Central memory CD4-positive, alpha-beta T cell (primary cell): ENCODE measurements around the gene EFCAB14.
"Not testable (repeated sequence)": the region's sequence is repeated elsewhere in the genome, so short reads cannot be mapped to it uniquely, and the experiment has no call there.

Experiments used
- DNase-seq: peaks from one replicate; pipeline ENCODE4 v3.0.0; 2022
- total RNA-seq, 3 experiments: gene quantifications; one replicate each; lab custom pipeline; 2026; lab: John Stamatoyannopoulos, UW

Gene EFCAB14
- 103 to 186 (median 137) reads per million in 3 experiments for total RNA-seq

DNA sequence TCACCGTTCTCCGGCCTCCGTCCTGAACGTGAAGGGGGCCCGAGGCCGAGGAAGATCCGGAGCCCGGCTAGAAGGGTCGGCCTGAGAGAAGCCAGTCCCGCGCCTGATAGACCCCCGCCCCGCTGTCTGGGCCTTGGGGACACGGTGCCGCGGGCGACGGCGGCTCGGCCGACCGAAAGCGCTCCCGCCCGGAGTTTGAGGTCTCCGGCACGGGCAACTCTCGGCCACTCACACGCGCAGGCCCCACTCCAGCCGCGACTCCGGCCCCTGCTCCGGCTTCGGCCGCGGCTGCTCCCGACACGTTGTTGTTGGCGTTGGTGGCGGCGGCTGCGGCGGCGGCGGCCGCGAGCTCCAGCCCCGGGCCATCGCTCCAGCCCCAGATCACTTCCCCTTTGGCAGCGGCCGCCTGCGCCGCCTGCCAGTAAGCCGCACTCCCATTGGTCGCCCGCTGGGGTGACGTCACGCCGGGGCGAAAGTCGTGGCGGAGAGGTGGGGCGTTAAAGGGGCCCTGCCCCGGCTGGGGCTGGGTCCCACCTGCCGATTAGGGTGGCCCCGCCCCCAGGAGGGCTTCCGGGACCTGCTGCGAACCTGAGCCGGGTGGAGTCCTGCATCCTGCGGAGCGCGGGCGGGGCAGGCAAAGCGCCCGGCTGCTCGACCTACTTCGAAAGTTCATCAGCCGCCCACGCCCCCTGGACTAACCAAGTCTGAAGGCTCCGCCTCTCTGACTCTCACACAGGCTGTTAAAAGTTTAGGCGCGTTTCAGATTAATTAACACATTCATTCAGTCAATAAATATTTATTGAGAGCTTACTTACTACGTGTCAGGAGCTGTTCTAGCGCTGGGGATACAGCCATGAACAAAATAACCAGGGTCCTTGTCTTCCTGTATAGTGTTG is at the start of gene EFCAB14:
Gene EFCAB14 (minus strand): TSS at position 388 of the 896 bp plus-strand sequence. CDS start 1,027 bp downstream, outside the sequence.
- peak; percentile 99 for DNase-seq

- no peak for DNase-seq
Measured at GRCh38 chr1:46768445-46768844, 49.5 kb upstream of the EFCAB14 start.

DNA sequence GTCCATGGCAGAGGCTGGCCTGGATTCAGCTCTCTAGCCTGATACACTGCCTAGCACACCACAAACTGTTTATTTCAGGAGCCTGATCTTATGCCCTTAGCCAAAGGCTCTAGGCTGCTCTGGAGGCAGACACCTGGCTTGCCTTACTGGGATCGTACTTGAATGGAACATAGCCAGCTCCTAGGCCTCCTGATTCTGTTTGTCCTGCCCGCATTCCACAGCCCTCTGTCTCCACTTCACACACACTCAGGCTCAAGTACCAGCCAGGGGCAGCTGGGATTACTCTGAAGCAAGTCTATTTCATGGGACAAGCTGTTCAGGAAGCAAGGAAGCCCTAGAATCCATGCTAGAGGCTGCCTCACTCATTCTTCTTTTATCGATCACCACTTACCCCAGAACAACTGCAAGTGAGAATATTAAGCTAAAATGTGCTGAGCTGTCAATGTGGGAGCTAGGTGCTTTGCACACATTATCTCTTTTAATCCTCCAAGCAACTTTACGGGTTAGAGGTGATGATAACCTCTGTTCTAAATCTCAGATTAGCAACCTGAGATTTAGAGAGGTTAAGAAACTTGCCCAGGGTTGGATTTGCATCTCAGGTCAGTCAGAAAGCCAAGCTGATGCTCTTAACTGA is 48.9 kb upstream of the EFCAB14 start:
- no peak for DNase-seq

- DNase-seq = no peak
Measured at GRCh38 chr1:46764402-46764801, 45.5 kb upstream of the EFCAB14 start.

- DNase-seq = no peak
Measured at GRCh38 chr1:46761740-46762139, 42.8 kb upstream of the EFCAB14 start.

- DNase-seq = no peak
Measured at GRCh38 chr1:46760558-46761166, 41.7 kb upstream of the EFCAB14 start.

- no peak for DNase-seq
Measured at GRCh38 chr1:46757956-46758528, 39.1 kb upstream of the EFCAB14 start.

GRCh38 chr1:46757247-46757955 is 38.5 kb upstream of the EFCAB14 start:
- DNase-seq = no peak

- DNase-seq = no peak
Measured at GRCh38 chr1:46755121-46755520, 36.2 kb upstream of the EFCAB14 start.

GRCh38 chr1:46754707-46755106 is 35.8 kb upstream of the EFCAB14 start:
- DNase-seq = not testable (repeated sequence)

DNA sequence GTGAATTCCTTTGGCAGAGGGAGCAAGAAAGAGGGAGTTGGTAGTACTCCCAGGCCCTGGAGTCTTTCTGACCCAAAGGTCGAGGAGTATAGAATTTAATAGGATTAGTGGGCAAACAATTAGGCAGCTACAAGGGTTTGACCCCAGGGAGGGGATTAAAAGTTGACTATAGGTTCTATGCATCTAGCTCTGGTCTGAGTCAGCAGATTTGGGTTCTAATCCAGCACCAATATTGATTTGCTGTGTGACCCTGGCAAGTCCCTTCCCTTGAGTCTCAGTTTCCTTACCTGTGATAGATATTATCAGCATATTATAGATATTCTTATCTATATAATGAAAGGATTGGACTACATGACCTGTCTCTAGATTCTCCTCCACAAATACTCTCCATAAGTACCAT is 35.1 kb upstream of the EFCAB14 start:
- no peak for DNase-seq

DNA sequence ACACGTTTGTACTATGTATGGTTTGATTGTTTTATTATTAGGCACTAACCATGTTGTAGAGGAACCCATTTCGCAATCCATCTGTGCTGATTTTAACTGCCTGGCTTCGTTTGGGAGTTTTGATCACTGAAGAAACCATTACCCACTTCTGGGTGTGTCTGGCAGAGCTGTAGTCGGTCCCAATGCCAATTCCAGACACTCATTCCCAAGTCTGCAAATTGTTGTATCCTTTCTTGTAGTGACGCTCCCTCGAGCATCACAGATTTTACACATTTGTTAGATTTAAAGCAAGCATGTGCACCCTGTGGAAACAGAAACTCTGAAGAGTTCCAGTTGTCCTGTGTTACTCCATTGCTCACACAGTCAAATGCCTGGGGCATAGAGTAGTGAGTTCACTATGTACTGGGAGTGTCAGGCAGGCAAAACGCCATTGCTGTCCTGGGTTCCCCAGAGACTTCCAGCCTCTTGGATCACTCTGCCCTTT is 31.0 kb upstream of the EFCAB14 start:
- DNase-seq = no peak

DNA sequence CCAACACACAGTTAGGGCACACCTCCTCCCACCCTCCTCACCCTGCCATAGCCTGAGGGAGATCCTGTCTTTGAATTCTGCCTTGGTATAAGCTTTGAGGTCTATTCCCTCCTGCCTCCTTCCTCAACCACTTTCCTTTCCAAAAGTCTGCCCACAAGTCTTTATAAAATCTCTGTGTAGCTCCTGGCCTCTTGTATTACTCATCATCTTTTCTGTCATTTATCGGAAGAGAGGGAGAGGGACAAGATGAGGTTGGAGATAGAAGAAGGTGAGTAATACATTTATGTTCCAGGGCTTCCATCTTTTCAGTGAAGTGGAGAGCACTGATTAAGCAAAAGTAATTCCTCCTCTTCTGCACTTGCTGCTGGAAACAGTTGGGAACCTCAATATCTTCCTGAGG is 30.5 kb upstream of the EFCAB14 start:
- no peak for DNase-seq

GRCh38 chr1:46747683-46748288 is 28.9 kb upstream of the EFCAB14 start:
- DNase-seq = no peak

GRCh38 chr1:46742069-46742468 is 23.2 kb upstream of the EFCAB14 start:
- DNase-seq = no peak

GRCh38 chr1:46735708-46736324 is 16.9 kb upstream of the EFCAB14 start:
- no peak for DNase-seq

DNA sequence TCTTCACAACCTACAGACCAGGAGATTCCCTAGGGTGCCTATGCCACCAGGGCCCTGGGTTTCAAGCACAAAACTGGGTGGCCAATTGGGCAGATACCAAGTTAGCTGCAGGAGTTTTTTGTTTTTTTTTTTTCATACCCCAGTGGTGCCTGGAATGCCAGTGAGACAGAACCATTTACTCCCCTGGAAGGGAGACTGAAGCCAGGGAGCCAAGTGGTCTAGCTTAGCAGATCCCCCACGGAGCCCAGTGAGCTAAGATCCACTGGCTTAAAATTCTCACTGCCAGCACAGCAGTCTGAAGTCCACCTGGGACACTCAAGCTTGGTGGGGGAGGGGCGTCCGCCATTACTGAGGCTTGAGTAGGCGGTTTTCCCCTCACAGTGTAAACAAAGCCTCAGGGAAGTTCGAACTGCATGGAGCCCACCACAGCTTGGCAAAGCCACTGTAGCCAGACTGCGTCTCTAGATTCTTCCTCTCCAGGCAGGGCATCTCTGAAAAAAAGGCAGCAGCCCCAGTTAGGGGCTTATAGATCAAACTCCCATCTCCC is 9.5 kb upstream of the EFCAB14 start:
- not testable (repeated sequence) for DNase-seq

DNA sequence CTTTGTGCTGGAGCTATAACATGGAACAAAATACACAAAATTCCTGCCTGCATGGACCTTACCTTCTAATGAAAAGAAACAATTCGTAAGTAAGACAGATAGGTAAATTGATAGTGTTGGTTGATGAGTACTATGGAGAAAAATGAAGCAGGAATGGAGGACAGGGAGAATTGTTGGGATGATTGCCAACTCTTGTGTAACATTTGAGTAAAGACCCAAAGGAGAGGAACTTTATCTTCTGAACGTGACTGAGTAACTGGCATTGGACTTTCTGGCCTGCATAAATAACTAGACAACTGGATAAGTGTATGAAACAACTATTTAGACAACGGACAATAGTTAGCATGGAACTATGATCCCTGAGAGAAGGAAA is 6.8 kb upstream of the EFCAB14 start:
- no peak for DNase-seq

DNA sequence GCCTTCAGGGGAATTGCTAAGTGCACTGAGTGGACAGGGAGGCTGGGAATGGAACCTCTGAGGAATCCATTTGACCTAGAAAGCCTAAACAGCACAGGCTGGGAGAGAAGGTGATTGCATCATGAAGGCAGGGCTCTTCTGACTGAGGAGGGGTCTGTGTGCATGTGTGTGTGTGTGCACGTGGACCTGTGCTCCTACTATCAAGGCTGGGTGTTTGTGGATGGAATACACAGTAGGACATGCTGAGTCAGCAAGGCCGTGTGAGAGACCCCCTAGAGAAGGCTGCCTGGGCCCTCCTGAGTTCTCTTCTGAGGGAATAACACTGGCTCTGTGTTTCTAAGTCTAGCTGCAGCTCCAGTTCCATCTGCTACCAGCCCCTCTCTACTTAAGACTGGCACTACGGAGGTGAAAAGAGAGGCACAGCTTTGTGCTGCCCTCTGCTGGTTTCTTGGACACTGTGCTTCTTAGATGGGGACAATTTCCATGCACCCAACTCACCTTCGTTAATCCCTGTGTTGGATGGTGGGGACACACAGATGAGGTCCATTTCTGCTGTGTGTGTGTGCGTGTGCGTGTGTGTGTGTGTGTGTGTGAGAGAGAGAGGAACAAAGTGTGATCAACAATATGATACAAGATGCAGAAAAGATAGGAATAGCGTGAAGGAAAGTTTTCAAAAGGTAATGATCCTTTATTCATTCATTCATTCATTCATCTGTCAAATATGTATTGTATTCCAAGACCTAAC is 6.2 kb upstream of the EFCAB14 start:
- DNase-seq = peak; percentile 64

- DNase-seq = no peak
Measured at GRCh38 chr1:46723901-46724300, 5.0 kb upstream of the EFCAB14 start.
